PC-3 (cell line): Measurements from ENCODE around the gene PAX2.

Source experiments
- EZH2 ChIP-seq: fragments of 300-600 bp; sonication (generic); IDR thresholded peaks from one replicate; pipeline ENCODE4 v1.6.1; 2017; ENCODE audit warnings: antibody characterized with exemption, mild to moderate bottlenecking, low read length; ENCODE audit not compliant: unreplicated experiment
- EZH2phosphoT487 ChIP-seq: fragments of 300-600 bp; sonication (generic); IDR thresholded peaks from 2 replicates; pipeline ENCODE4 v1.6.1; 2018; ENCODE audit warnings: mild to moderate bottlenecking, antibody characterized with exemption, low read length, borderline replicate concordance
- TF ChIP-seq, protein P1 (sequence below): fragments of 300-600 bp; sonication (generic); conservative IDR thresholded peaks from 2 replicates; pipeline ENCODE4 v1.5.1; 2017; ENCODE audit warnings: antibody characterized with exemption, low read depth, mild to moderate bottlenecking, low read length

DNA sequence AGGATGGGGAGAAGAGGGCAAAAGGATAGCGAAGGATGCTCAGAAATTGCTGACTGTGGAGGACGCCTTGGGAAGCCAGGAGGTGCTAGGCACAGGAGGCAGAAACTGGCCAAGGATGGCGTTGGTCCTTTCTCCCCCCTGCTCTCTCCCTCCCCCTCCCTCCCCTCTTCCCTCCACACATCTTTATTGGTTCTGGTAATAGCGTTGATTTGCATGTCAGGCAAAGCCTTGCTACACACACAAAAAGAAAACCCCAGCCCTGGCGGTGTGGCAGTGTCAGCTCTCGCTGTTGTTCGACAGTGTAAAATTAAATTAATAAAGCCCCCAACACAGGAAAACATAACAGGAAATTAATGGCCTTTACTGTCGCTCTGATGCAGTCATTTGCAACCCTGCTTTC, 47.2 kb downstream of the PAX2 start:
- TF ChIP-seq, protein P1, sequence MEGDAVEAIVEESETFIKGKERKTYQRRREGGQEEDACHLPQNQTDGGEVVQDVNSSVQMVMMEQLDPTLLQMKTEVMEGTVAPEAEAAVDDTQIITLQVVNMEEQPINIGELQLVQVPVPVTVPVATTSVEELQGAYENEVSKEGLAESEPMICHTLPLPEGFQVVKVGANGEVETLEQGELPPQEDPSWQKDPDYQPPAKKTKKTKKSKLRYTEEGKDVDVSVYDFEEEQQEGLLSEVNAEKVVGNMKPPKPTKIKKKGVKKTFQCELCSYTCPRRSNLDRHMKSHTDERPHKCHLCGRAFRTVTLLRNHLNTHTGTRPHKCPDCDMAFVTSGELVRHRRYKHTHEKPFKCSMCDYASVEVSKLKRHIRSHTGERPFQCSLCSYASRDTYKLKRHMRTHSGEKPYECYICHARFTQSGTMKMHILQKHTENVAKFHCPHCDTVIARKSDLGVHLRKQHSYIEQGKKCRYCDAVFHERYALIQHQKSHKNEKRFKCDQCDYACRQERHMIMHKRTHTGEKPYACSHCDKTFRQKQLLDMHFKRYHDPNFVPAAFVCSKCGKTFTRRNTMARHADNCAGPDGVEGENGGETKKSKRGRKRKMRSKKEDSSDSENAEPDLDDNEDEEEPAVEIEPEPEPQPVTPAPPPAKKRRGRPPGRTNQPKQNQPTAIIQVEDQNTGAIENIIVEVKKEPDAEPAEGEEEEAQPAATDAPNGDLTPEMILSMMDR = no peak
- TF ChIP-seq EZH2phosphoT487 = no peak
- no peak for TF ChIP-seq EZH2
